ENCODE data around the gene HSP90AA1.

DNA sequence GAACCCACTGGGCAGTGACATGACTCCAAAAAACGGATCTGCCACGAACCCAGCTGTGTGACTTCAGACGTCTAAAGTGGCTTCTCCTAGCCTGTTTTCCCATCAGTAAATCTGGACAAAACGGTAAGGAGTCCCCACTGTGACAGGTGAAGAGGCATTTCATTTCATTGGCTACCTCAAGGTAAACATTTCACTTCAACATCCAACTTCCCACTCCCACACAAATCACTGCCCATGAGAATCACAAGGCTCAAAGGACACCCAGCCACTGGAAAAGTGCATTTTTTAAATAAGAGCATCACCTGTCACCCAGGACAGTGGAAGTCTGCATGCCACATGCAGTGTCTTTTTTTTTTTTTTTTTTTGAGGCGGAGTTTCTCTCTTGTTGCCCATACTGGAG, 27.9 kb downstream of the HSP90AA1 start:
- no peak for TF ChIP-seq POLR2A (IDR thresholded peaks at IDR 0.05)
- TF ChIP-seq, protein P1, sequence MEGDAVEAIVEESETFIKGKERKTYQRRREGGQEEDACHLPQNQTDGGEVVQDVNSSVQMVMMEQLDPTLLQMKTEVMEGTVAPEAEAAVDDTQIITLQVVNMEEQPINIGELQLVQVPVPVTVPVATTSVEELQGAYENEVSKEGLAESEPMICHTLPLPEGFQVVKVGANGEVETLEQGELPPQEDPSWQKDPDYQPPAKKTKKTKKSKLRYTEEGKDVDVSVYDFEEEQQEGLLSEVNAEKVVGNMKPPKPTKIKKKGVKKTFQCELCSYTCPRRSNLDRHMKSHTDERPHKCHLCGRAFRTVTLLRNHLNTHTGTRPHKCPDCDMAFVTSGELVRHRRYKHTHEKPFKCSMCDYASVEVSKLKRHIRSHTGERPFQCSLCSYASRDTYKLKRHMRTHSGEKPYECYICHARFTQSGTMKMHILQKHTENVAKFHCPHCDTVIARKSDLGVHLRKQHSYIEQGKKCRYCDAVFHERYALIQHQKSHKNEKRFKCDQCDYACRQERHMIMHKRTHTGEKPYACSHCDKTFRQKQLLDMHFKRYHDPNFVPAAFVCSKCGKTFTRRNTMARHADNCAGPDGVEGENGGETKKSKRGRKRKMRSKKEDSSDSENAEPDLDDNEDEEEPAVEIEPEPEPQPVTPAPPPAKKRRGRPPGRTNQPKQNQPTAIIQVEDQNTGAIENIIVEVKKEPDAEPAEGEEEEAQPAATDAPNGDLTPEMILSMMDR (IDR thresholded peaks at IDR 0.05) = no peak

Data from uterus (tissue), 2 donors.